Endothelial cell of umbilical vein (primary cell): ENCODE measurements around the gene ATP5ME.

Experiments used
- CTCF ChIP-seq, 2 donors: IDR thresholded peaks; 1 replicate in 1 of 2; 2 replicates in 1 of 2; pipeline ENCODE4 v1.5.1; 2011; ENCODE audit warnings: low read length in 2 of 2, mild to moderate bottlenecking in 2 of 2, moderate library complexity in 2 of 2, control low read depth in 1 of 2, inconsistent platforms in 1 of 2, low read depth in 1 of 2; ENCODE audit not compliant: insufficient read depth in 1 of 2; ENCODE audit errors: extremely low read depth in 1 of 2
- EZH2 ChIP-seq: IDR thresholded peaks from 2 replicates; pipeline ENCODE4 v1.6.1; 2012; ENCODE audit warnings: borderline replicate concordance, low read depth, mild to moderate bottlenecking, moderate library complexity, low read length, inconsistent platforms; ENCODE audit not compliant: severe bottlenecking
- FOS ChIP-seq: IDR thresholded peaks from 2 replicates; pipeline ENCODE4 v1.6.1; 2011; ENCODE audit warnings: mild to moderate bottlenecking, low read length, moderate library complexity, borderline replicate concordance; ENCODE audit not compliant: insufficient read depth
- JUN ChIP-seq: IDR thresholded peaks from 2 replicates; pipeline ENCODE4 v1.6.1; 2011; ENCODE audit warnings: borderline replicate concordance, low read depth; ENCODE audit not compliant: insufficient read length, insufficient read depth
- MAX ChIP-seq: IDR thresholded peaks from 2 replicates; pipeline ENCODE4 v1.6.1; 2011; ENCODE audit not compliant: insufficient read depth, insufficient read length
- POLR2A ChIP-seq: IDR thresholded peaks from 2 replicates; pipeline ENCODE4 v1.6.1; 2012; ENCODE audit warnings: low read depth, mild to moderate bottlenecking, control low read depth, low read length
- POLR2AphosphoS5 ChIP-seq: IDR thresholded peaks from 2 replicates; pipeline ENCODE4 v1.6.1; 2012; ENCODE audit warnings: low read depth, mild to moderate bottlenecking, control low read depth, low read length, moderate library complexity; ENCODE audit not compliant: insufficient read depth

DNA sequence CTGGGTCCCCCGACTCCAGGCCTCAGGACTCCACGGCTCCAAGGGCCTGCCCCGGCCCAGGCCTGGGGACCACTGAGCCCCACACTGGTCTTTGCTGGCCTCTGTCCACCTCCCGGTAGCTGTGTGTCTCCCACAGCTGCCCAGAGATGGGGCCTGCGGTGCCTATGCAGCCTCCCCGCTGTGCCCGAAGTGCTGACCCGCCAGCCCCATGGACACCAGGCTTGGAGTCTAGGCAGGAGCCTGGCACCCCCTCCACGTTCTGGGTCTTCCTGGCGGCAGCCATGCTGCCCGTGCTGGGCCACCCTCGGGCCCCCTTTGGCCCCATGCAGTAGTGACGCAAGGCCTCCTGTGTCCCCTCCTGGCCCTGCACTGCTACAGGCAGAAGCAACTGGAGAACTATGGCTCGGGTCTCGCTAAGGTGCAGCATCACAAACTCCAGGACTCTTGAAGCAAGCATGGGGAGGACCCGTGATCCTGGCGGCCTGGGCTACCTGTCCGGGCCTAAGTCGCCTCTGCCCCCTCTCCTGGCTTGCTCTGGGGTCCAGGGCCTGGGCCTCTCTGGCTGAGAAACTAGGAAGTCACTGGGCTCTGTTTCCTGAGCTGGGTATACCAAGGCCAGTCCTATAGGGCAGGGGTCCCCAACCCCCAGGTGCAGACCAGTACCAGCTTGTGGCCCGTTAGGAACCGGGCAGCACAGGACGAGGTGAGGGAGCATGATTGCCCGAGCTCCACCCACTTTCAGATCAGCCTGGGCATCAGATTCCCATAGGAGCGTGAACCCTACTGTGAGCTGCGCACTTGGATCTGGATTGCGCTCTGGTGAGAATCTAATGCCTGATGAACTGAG lies 1.2 kb upstream of the ATP5ME start:
- TF ChIP-seq MAX (no peak), CTCF (IDR thresholded peaks at IDR 0.05; ENCODE audit: extremely low read depth in 1 of 2, insufficient read depth in 1 of 2, low read depth in 1 of 2, low read length in 2 of 2) (no peak), POLR2A (no peak), EZH2 (no peak), POLR2AphosphoS5 (no peak), JUN (no peak), FOS (no peak)
